Trophoblast cell (in vitro differentiated cells and primary cell): ENCODE results near the gene TECRL.

Source experiments
- DNase-seq, 2 donors: peaks; one replicate each; pipeline ENCODE4 v3.0.0-alpha.2; 2016
- H2AFZ ChIP-seq: 2 replicates; pipeline ENCODE4 v1.6.1; 2013; ENCODE audit warnings: low read length, moderate library complexity, mild to moderate bottlenecking; ENCODE audit not compliant: insufficient read depth, poor library complexity
- H2AK5ac ChIP-seq: 2 replicates; pipeline ENCODE4 v1.6.1; 2013; ENCODE audit warnings: mild to moderate bottlenecking, low read length
- H2BK120ac ChIP-seq: 2 replicates; pipeline ENCODE4 v1.6.1; 2013; ENCODE audit warnings: low read length, mild to moderate bottlenecking, moderate library complexity; ENCODE audit not compliant: insufficient read depth, poor library complexity
- H2BK12ac ChIP-seq: 2 replicates; pipeline ENCODE4 v1.6.1; 2013; ENCODE audit warnings: mild to moderate bottlenecking, low read length, moderate library complexity
- H2BK5ac ChIP-seq: 2 replicates; pipeline ENCODE4 v1.6.1; 2013; ENCODE audit warnings: low read length, low read depth, moderate library complexity, mild to moderate bottlenecking; ENCODE audit not compliant: poor library complexity
- H3K14ac ChIP-seq: 2 replicates; pipeline ENCODE4 v1.6.1; 2013; ENCODE audit warnings: mild to moderate bottlenecking, low read length
- H3K18ac ChIP-seq: 2 replicates; pipeline ENCODE4 v1.6.1; 2013; ENCODE audit warnings: mild to moderate bottlenecking, low read length
- H3K23ac ChIP-seq: 2 replicates; pipeline ENCODE4 v1.6.1; 2013; ENCODE audit warnings: low read length
- H3K27ac ChIP-seq: 2 replicates; pipeline ENCODE4 v1.5.1; 2013; ENCODE audit warnings: low read depth, mild to moderate bottlenecking, inconsistent platforms, low read length, moderate library complexity
- H3K27me3 ChIP-seq: 2 replicates; pipeline ENCODE4 v1.6.1; 2013; ENCODE audit warnings: inconsistent platforms, mild to moderate bottlenecking, low read length, moderate library complexity; ENCODE audit not compliant: insufficient read depth
- H3K36me3 ChIP-seq, 2 experiments: 1 replicate in 1 of 2; 2 replicates in 1 of 2; pipeline ENCODE4 v1.6.1; 2013; ENCODE audit warnings: low read length in 2 of 2, mild to moderate bottlenecking in 2 of 2, moderate library complexity in 1 of 2; ENCODE audit not compliant: insufficient read depth in 2 of 2, control insufficient read depth in 1 of 2
- H3K4ac ChIP-seq: 2 replicates; pipeline ENCODE4 v1.6.1; 2013; ENCODE audit warnings: low read depth, mild to moderate bottlenecking, low read length, moderate library complexity
- H3K4me1 ChIP-seq, 2 experiments: 1 replicate in 1 of 2; 2 replicates in 1 of 2; pipeline ENCODE4 v1.6.1; 2013; ENCODE audit warnings: low read length in 2 of 2, mild to moderate bottlenecking in 2 of 2, moderate library complexity in 1 of 2; ENCODE audit not compliant: insufficient read depth in 2 of 2, control insufficient read depth in 1 of 2
- H3K4me2 ChIP-seq: 2 replicates; pipeline ENCODE4 v1.6.1; 2013; ENCODE audit warnings: inconsistent platforms, mild to moderate bottlenecking, low read length, moderate library complexity
- H3K4me3 ChIP-seq: 2 replicates; pipeline ENCODE4 v1.5.1; 2013; ENCODE audit warnings: mild to moderate bottlenecking, low read depth, low read length, inconsistent platforms
- H3K79me1 ChIP-seq: one replicate; pipeline ENCODE4 v1.6.1; 2013; ENCODE audit warnings: low read length
- H3K79me2 ChIP-seq: 2 replicates; pipeline ENCODE4 v1.6.1; 2013; ENCODE audit warnings: low read length, mild to moderate bottlenecking; ENCODE audit not compliant: control insufficient read depth, insufficient read depth, poor library complexity
- H3K9ac ChIP-seq: 2 replicates; pipeline ENCODE4 v1.6.1; 2013; ENCODE audit warnings: mild to moderate bottlenecking, low read length
- H3K9me3 ChIP-seq: 2 replicates; pipeline ENCODE4 v1.6.1; 2013; ENCODE audit warnings: low read depth, mild to moderate bottlenecking, control low read depth, inconsistent platforms, low read length; ENCODE audit not compliant: insufficient read depth
- H4K12ac ChIP-seq: 2 replicates; pipeline ENCODE4 v1.6.1; 2013; ENCODE audit warnings: low read depth, mild to moderate bottlenecking, low read length, moderate library complexity
- H4K8ac ChIP-seq: 2 replicates; pipeline ENCODE4 v1.6.1; 2013; ENCODE audit warnings: low read depth, mild to moderate bottlenecking, low read length, moderate library complexity
- H4K91ac ChIP-seq: one replicate; pipeline ENCODE4 v1.6.1; 2013; ENCODE audit warnings: low read depth, mild to moderate bottlenecking, low read length, moderate library complexity
- WGBS: extraction: QIAGEN DNeasy Blood & Tissue Kit; methylation state at CpG from one replicate; pipeline ENCODE4 v1.1.7; 2013; ENCODE audit warnings: missing lambda C conversion rate; ENCODE audit not compliant: insufficient read length, insufficient coverage; ENCODE audit errors: extremely low coverage; 5-methylcytosine and 5-hydroxymethylcytosine counted together

The TECRL gene

DNA sequence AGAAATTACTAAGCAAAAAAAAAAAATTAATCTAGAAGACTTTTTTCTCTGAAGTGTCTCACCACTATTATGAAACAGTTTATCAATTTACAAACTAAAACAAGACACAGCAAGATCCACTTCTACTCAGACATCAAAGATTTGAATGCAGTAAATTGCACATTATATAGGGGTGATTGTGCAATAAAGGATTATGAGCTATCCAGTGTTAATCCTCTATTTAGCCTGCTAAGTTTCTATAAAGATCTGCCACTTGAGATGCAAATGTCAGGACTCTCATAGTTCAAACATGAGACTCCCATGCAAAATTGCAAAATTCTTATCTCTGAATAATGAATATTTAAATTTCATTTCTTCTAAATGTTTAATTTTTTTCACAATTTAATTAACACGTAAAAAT, 2.2 kb downstream of the TECRL start:
- H3K14ac ChIP-seq, result no peak overlapping the region
- no peak overlapping the region for H3K23ac ChIP-seq
- no peak overlapping the region for H3K9ac ChIP-seq
- no peaks in the 10 kb centered on the region for H3K79me1 ChIP-seq
- no peak overlapping the region for H2AFZ ChIP-seq
- no peak overlapping the region for H2BK120ac ChIP-seq
- no peak overlapping the region for H4K12ac ChIP-seq
- no peaks in the 10 kb centered on the region for H3K36me3 ChIP-seq
- DNase-seq, result no peak
- no peaks in the 10 kb centered on the region for H3K4me1 ChIP-seq
- no peak overlapping the region for H3K18ac ChIP-seq
- no peaks in the 10 kb centered on the region for H3K79me2 ChIP-seq
- no CpG with 5 or more reads among the region's 1 CpG for WGBS
- no peak overlapping the region for H3K27ac ChIP-seq
- no peak overlapping the region for H3K4me2 ChIP-seq
- no peak overlapping the region for H3K4ac ChIP-seq
- H3K4me3 ChIP-seq, result no peak overlapping the region
- H2BK5ac ChIP-seq, result no peak overlapping the region
- no peaks in the 10 kb centered on the region for H3K9me3 ChIP-seq
- no peak overlapping the region for H2BK12ac ChIP-seq
- no peak overlapping the region for H4K8ac ChIP-seq
- H3K27me3 ChIP-seq, result no peaks in the 10 kb centered on the region
- no peak overlapping the region for H4K91ac ChIP-seq
- no peak overlapping the region for H2AK5ac ChIP-seq

DNA sequence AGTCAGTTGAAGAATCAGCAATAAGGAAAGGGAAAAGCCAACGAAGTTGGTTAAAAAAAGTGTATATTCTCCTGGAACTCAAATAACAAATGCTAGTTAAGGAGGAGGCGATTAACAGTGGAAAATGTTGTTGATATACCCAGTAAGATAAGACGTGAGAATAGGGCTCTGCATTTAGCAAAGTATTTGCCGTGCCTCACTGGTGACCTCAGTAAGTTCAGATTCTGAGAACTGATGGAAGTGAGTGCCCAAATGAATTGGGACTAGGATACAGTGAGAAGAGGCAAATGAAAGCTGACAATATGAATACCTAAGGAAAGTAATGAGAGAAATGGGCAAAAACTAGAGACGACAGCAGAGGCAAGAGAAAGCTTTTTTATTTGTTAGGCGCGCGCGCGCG, 3.5 kb downstream of the TECRL start:
- Histone ChIP-seq H2BK12ac (no peak overlapping the region), H3K4ac (no peak overlapping the region), H3K18ac (no peak overlapping the region), H3K4me3 (no peak overlapping the region), H3K27me3 (no peaks in the 10 kb centered on the region), H4K12ac (no peak overlapping the region), H2AFZ (no peak overlapping the region), H3K27ac (no peak overlapping the region), H2BK120ac (no peak overlapping the region), H3K4me1 (no peaks in the 10 kb centered on the region), H4K91ac (no peak overlapping the region), H3K79me1 (no peaks in the 10 kb centered on the region), H3K23ac (no peak overlapping the region), H3K9me3 (no peaks in the 10 kb centered on the region), H2AK5ac (no peak overlapping the region), H2BK5ac (no peak overlapping the region), H3K9ac (no peak overlapping the region), H3K79me2 (no peaks in the 10 kb centered on the region), H3K4me2 (no peak overlapping the region), H3K36me3 (no peaks in the 10 kb centered on the region), H4K8ac (no peak overlapping the region), H3K14ac (no peak overlapping the region)
- DNase-seq, result no peak
- no CpG with 5 or more reads among the region's 11 CpGs for WGBS

DNA sequence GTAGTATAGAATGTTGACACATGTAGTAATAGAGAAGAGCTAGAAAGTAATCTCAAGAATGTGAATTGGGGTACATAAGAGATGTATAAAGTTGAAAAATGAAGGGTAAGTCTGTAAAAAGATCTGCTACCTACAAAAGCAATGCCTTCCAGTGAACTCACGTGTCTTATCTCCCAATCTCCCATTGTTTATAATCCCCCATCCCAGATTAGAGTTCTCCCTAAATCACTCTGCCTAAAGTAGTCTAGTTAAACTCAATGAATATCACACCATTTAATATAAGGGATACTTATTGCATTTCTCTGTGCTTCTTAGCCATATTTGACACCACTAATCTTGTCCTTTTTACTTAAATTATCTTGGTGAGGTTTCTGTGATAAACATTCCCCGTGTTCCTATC, 6.6 kb downstream of the TECRL start:
- Histone ChIP-seq H2BK12ac (no peak overlapping the region), H2BK5ac (no peak overlapping the region), H3K4me1 (no peaks in the 10 kb centered on the region), H3K79me1 (no peaks in the 10 kb centered on the region), H4K8ac (no peak overlapping the region), H3K9me3 (peaks cover 1% of the 10 kb centered on the region), H3K4ac (no peak overlapping the region), H4K12ac (no peak overlapping the region), H3K27me3 (no peaks in the 10 kb centered on the region), H2BK120ac (no peak overlapping the region), H3K4me3 (no peak overlapping the region), H3K4me2 (no peak overlapping the region), H3K79me2 (no peaks in the 10 kb centered on the region), H3K9ac (no peak overlapping the region), H3K36me3 (no peaks in the 10 kb centered on the region), H3K18ac (no peak overlapping the region), H4K91ac (no peak overlapping the region), H3K23ac (no peak overlapping the region), H2AFZ (no peak overlapping the region), H2AK5ac (no peak overlapping the region), H3K14ac (no peak overlapping the region), H3K27ac (no peak overlapping the region)
- DNase-seq, result no peak
- no CpG with 5 or more reads among the region's 2 CpGs for WGBS

DNA sequence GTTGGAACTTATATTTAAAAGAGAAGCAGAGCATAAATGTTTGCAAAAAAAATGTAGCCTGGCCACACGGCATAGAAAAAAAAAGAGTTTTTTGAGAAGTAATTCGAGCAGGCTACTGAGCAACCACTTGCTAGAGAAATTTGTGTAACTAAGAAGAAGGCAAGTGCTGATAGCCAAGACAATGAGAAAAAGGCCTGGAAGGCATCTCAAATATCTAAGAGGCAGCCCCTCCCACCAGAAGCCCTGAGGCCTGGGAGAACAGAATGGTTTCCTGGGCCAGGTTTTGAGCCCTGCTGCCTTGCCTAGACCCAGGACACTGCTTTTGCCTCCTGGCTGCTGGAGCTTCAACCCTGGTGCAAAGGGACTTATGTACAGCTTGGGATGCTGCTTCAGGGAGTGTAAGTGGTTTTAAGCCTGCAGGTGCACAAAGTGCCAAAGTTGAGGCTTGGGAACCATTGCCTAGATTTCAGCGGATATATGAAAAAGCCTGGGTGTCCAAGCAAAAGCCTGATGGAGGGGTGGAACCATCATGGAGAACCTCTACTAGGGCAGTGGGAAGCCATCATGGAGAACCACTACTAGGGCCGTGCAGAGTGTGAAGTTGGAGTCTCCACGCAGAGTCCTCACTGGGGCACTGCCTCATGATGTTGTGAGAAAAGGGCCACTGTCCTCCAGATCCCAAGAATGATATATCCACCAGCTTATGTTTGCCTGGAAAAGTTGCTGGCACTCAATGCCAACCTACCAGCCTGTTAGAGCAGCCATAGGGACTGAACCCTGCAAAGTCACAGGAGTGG, 9.7 kb downstream of the TECRL start:
- Histone ChIP-seq H3K79me2 (no peaks in the 10 kb centered on the region), H3K36me3 (no peaks in the 10 kb centered on the region), H3K18ac (no peak overlapping the region), H3K79me1 (no peaks in the 10 kb centered on the region), H2BK12ac (no peak overlapping the region), H4K12ac (no peak overlapping the region), H3K23ac (no peak overlapping the region), H3K4me3 (no peak overlapping the region), H3K4me1 (no peaks in the 10 kb centered on the region), H3K4me2 (no peak overlapping the region), H3K9ac (no peak overlapping the region), H2AFZ (no peak overlapping the region), H3K4ac (no peak overlapping the region), H4K91ac (peak overlapping the region; percentile 22), H2BK5ac (no peak overlapping the region), H2AK5ac (no peak overlapping the region), H3K14ac (no peak overlapping the region), H2BK120ac (no peak overlapping the region), H3K27ac (no peak overlapping the region), H4K8ac (no peak overlapping the region), H3K27me3 (no peaks in the 10 kb centered on the region), H3K9me3 (peaks cover 1% of the 10 kb centered on the region)
- DNase-seq, result no peak
- WGBS, result no CpG with 5 or more reads among the region's 5 CpGs
